Ishikawa (cell line): ENCODE measurements around the gene IFNG-AS1.

ENCODE experiments used
- CEBPB ChIP-seq: IDR thresholded peaks from 2 replicates; pipeline ENCODE4 v1.6.1; 2012
- CREB1 ChIP-seq: IDR thresholded peaks from 2 replicates; pipeline ENCODE4 v1.6.1; 2012; ENCODE audit warnings: low read depth
- EGR1 ChIP-seq: IDR thresholded peaks from 2 replicates; pipeline ENCODE4 v1.6.1; 2012
- EP300 ChIP-seq: IDR thresholded peaks from 2 replicates; pipeline ENCODE4 v1.6.1; 2012; ENCODE audit warnings: borderline replicate concordance
- FOXM1 ChIP-seq: IDR thresholded peaks from 2 replicates; pipeline ENCODE4 v1.6.1; 2012; ENCODE audit warnings: low read depth, borderline replicate concordance
- NFIC ChIP-seq: IDR thresholded peaks from 2 replicates; pipeline ENCODE4 v1.6.1; 2012
- RAD21 ChIP-seq: IDR thresholded peaks from 2 replicates; pipeline ENCODE4 v1.6.1; 2012; ENCODE audit warnings: low read depth
- REST ChIP-seq: IDR thresholded peaks from 2 replicates; pipeline ENCODE4 v1.6.1; 2012; ENCODE audit warnings: low read depth, mild to moderate bottlenecking
- TAF1 ChIP-seq: IDR thresholded peaks from 2 replicates; pipeline ENCODE4 v1.6.1; 2012; ENCODE audit warnings: low read depth, mild to moderate bottlenecking
- TCF12 ChIP-seq: IDR thresholded peaks from 2 replicates; pipeline ENCODE4 v1.6.1; 2012; ENCODE audit warnings: low read depth
- TEAD4 ChIP-seq: IDR thresholded peaks from 2 replicates; pipeline ENCODE4 v1.6.1; 2012
- YY1 ChIP-seq: IDR thresholded peaks from 2 replicates; pipeline ENCODE4 v1.6.1; 2012; ENCODE audit warnings: low read depth
- ZBTB7A ChIP-seq: IDR thresholded peaks from 2 replicates; pipeline ENCODE4 v1.6.1; 2012; ENCODE audit warnings: low read depth
- TF ChIP-seq, protein P1 (sequence below): IDR thresholded peaks from 2 replicates; pipeline ENCODE4 v1.6.1; 2012
- TF ChIP-seq, protein P2 (sequence below): IDR thresholded peaks from 2 replicates; pipeline ENCODE4 v1.6.1; 2012

The IFNG-AS1 gene

DNA sequence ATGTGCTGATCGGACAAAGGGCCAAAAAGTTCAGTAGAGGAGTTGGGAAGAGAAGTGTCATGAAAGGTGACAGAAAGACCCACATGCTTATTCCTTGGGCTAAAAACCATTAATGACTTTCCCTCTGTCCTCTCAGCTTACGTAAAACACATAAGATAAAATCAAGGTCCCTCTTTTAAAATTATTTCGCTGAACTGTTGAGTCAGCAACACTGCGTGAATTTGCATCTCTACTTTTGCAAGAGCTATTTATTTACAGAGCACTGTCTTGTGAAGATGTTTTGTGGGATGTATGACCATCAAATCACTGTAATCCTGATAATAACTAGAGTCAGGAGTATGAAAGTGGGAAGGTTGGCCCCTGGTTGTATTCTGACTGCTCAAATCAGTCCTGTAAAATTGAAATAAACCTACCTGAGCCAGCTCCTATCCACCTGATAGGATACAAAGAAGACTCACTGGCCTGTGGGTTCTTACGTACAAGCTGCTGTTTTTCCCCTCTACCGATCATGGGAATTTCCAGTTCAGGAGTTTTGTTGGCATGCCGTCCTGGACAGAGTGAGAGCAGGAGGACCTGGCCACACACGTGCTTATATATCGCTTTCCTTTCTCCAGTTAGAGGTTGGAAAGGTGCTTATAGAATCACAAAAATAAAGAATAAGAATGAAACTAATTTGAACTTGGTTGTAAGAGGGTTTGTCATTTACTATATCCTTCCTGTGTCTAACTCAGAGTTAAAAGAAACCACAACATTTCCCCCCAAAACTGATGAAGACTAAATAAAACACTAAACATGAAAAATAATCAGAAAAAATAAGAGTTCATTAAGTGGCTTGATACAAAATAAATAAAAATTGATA is 42.9 kb downstream of the IFNG-AS1 start:
- TF ChIP-seq, protein P1, sequence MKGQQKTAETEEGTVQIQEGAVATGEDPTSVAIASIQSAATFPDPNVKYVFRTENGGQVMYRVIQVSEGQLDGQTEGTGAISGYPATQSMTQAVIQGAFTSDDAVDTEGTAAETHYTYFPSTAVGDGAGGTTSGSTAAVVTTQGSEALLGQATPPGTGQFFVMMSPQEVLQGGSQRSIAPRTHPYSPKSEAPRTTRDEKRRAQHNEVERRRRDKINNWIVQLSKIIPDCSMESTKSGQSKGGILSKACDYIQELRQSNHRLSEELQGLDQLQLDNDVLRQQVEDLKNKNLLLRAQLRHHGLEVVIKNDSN: no peak
- TF ChIP-seq CREB1 (no peak), RAD21 (no peak), EGR1 (no peak), TAF1 (no peak), CEBPB (no peak), EP300 (no peak), TEAD4 (no peak), REST (no peak)

DNA sequence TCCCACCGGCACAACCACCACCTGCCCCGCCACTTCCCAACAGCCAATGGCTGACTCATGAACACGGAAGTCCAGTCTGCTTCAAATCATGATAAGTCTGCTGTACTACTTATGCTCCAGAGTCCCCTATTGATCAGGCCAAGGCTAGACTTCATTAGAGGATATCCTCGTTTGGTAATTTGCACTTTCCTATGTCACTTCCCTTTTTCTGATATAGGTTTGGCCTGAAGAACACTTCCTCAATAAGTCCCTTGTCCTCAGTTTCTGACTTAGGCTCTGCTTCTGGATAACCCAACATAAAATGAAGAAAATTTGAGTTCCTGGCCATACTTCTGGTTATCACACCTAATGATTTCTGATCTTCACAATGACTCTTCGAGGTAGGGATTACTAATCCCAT is 45.3 kb downstream of the IFNG-AS1 start:
- TF ChIP-seq, protein P1: no peak
- TF ChIP-seq TEAD4 (no peak), EGR1 (no peak), REST (no peak), NFIC (no peak), CREB1 (no peak), YY1 (no peak), TCF12 (no peak), FOXM1 (no peak), ZBTB7A (no peak), CEBPB (no peak)
- TF ChIP-seq, protein P2, sequence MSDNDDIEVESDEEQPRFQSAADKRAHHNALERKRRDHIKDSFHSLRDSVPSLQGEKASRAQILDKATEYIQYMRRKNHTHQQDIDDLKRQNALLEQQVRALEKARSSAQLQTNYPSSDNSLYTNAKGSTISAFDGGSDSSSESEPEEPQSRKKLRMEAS: no peak

DNA sequence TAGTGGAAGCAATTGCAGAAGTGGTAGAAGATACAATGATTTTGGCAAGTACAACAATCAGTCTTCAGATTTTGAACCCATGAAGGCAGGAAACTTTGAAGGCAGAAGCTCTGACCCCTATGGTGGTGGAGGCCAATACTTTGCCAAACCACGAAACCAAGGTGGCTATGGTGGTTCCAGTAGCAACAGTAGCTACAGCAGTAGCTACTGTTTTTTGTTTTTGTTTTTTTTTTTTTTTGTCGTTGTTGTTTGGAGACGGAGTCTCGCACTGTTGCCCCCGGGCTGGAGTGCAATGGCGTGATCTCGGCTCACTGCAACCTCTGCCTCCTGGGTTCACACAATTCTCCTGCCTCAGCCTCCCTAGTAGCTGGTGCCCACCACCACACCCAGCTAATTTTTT is 47.4 kb downstream of the IFNG-AS1 start:
- TF ChIP-seq TAF1: no peak
- no peak for TF ChIP-seq CEBPB
- TF ChIP-seq CREB1: no peak
- TF ChIP-seq ZBTB7A: no peak
- no peak for TF ChIP-seq RAD21
- no peak for TF ChIP-seq FOXM1
- TF ChIP-seq EP300: no peak
- TF ChIP-seq, protein P2: no peak
- no peak for TF ChIP-seq TCF12
- TF ChIP-seq EGR1: no peak
- no peak for TF ChIP-seq YY1
- no peak for TF ChIP-seq NFIC
- no peak for TF ChIP-seq REST
- TF ChIP-seq, protein P1: no peak
- no peak for TF ChIP-seq TEAD4

GRCh38 chr12:68037616-68038255 is 48.5 kb downstream of the IFNG-AS1 start:
- no peak for TF ChIP-seq CREB1
- TF ChIP-seq, protein P1: no peak
- TF ChIP-seq TEAD4: no peak
- TF ChIP-seq TCF12: no peak
- no peak for TF ChIP-seq EGR1
- no peak for TF ChIP-seq ZBTB7A
